ENCODE data around the gene PTK6.
"Not testable (repeated sequence)": the region's sequence is repeated elsewhere in the genome, so short reads cannot be mapped to it uniquely, and the experiment has no call there.

Gene PTK6

GRCh38 chr20:63494420-63495166 lies 42.6 kb downstream of the PTK6 start:
- no peak for DNase-seq (ENCODE audit: low spot score)

GRCh38 chr20:63494084-63494419 lies 43.1 kb downstream of the PTK6 start:
- no peak for DNase-seq (ENCODE audit: low spot score)

GRCh38 chr20:63493563-63494020 lies 43.6 kb downstream of the PTK6 start:
- no peak for DNase-seq (ENCODE audit: low spot score)

GRCh38 chr20:63492982-63493381 lies 44.2 kb downstream of the PTK6 start:
- DNase-seq (ENCODE audit: low spot score) = no peak

GRCh38 chr20:63492518-63492917 lies 44.7 kb downstream of the PTK6 start:
- DNase-seq (ENCODE audit: low spot score) = no peak

GRCh38 chr20:63491635-63492230 lies 45.4 kb downstream of the PTK6 start:
- no peak for DNase-seq (ENCODE audit: low spot score)

GRCh38 chr20:63491078-63491477 lies 46.1 kb downstream of the PTK6 start:
- DNase-seq (ENCODE audit: low spot score) = no peak

- DNase-seq (ENCODE audit: low spot score) = no peak
Observed at GRCh38 chr20:63490416-63490815, 46.8 kb downstream of the PTK6 start.

GRCh38 chr20:63488315-63489251 lies 48.6 kb downstream of the PTK6 start:
- DNase-seq (ENCODE audit: low spot score) = no peak

- no peak for DNase-seq (ENCODE audit: low spot score)
Observed at GRCh38 chr20:63487781-63488241, 49.4 kb downstream of the PTK6 start.

GRCh38 chr20:63487116-63487764 lies 49.9 kb downstream of the PTK6 start:
- DNase-seq (ENCODE audit: low spot score) = no peak

- no peak for DNase-seq (ENCODE audit: low spot score)
Observed at GRCh38 chr20:63486300-63486855, 50.8 kb downstream of the PTK6 start.

- no peak for DNase-seq (ENCODE audit: low spot score)
Observed at GRCh38 chr20:63484651-63485403, 52.3 kb downstream of the PTK6 start.

GRCh38 chr20:63484236-63484635 lies 52.9 kb downstream of the PTK6 start:
- no peak for DNase-seq (ENCODE audit: low spot score)

GRCh38 chr20:63483834-63484233 lies 53.3 kb downstream of the PTK6 start:
- no peak for DNase-seq (ENCODE audit: low spot score)

- DNase-seq (ENCODE audit: low spot score) = no peak
Observed at GRCh38 chr20:63482021-63482587, 55.1 kb downstream of the PTK6 start.

- DNase-seq (ENCODE audit: low spot score) = no peak
Observed at GRCh38 chr20:63481503-63481902, 55.7 kb downstream of the PTK6 start.

GRCh38 chr20:63479695-63480419 lies 57.3 kb downstream of the PTK6 start:
- DNase-seq (ENCODE audit: low spot score) = not testable (repeated sequence)

GRCh38 chr20:63478346-63479302 lies 58.6 kb downstream of the PTK6 start:
- no peak for DNase-seq (ENCODE audit: low spot score)

Measured in NAMALWA (cell line).